Vagina (tissue), 1 donor: ENCODE data around the gene ABCB7. TPM values are rescaled to one million over a fixed set of nuclear protein-coding genes. Genes with fewer than 3 reads are reported as not detected.

ENCODE experiments used
- small RNA-seq: library from RNA; depleted of rRNA; stranded (forward); fragments of <200 nt; gene quantifications from one replicate; pipeline ENCODE3, GENCODE V24; 2016
- total RNA-seq: library from RNA; depleted of rRNA; stranded (reverse); fragments of >200 nt; gene quantifications from one replicate; pipeline ENCODE4 v1.2.3, GENCODE V29; 2016

ABCB7 gene
- total RNA-seq, 1 donor from 2014 or later = 77.3 TPM

Small RNA genes lying within 50 kb of the gene (small RNA-seq; reads per million reads assigned to genes)
- gene BUD31P2 = not detected
- not detected for gene RNU6-562P

Other genes with a start within 250 kb of the ABCB7 start
- 0.98 TPM for gene NEXMIF, start 230.8 kb downstream of the ABCB7 start, total RNA-seq
- 10.8 TPM for gene UPRT, start 117.8 kb upstream of the ABCB7 start, total RNA-seq